HEK293 (cell line): ENCODE measurements around the gene SKIL.

Experiments
- CTCF ChIA-PET: fragments of 350-600 bp; formaldehyde crosslinking; extraction: SDS; loops from one replicate; lab custom pipeline; 2021; ENCODE audit warnings: antibody characterized with exemption; lab: Yijun Ruan, JAX
- POLR2A ChIA-PET: fragments of 300-600 bp; formaldehyde crosslinking; extraction: SDS; loops from one replicate; lab custom pipeline; 2020; ENCODE audit warnings: antibody characterized with exemption, inconsistent platforms; lab: Yijun Ruan, JAX
- H3K27ac ChIP-seq: fragments of 200-500 bp; sonication (Bioruptor generic); 2 replicates; pipeline ENCODE4 v1.5.1; 2014; ENCODE audit warnings: low read depth, low read length, control low read depth, inconsistent platforms; ENCODE audit errors: extremely low read depth
- H3K36me3 ChIP-seq, 2 experiments: fragments of 200-500 bp in 1 of 2; sonication (Bioruptor generic) in 1 of 2; 1 replicate in 1 of 2; 2 replicates in 1 of 2; pipeline ENCODE4 v1.5.1; 2014 to 2017; ENCODE audit warnings: inconsistent platforms in 2 of 2, low read length in 2 of 2; ENCODE audit not compliant: control insufficient read depth in 2 of 2, insufficient read depth in 1 of 2
- H3K4me1 ChIP-seq: fragments of 200-500 bp; sonication (Bioruptor generic); 2 replicates; pipeline ENCODE4 v1.5.1; 2014; ENCODE audit warnings: mild to moderate bottlenecking, low read length, inconsistent platforms; ENCODE audit not compliant: control insufficient read depth, insufficient read depth
- H3K4me3 ChIP-seq: 2 replicates; pipeline ENCODE4 v1.5.1; 2011; ENCODE audit warnings: low read depth, mild to moderate bottlenecking, control low read depth, low read length, moderate library complexity
- H3K9me3 ChIP-seq: fragments of 200-500 bp; sonication (Bioruptor generic); 2 replicates; pipeline ENCODE4 v1.5.1; 2014; ENCODE audit warnings: low read depth, low read length, inconsistent platforms; ENCODE audit not compliant: control insufficient read depth, insufficient read depth
- KLF10 ChIP-seq: fragments of 450-650 bp; IDR thresholded peaks from 2 replicates; pipeline ENCODE4 v1.5.1; 2018; ENCODE audit warnings: missing biosample characterization, mild to moderate bottlenecking, missing genetic modification characterization
- KLF9 ChIP-seq: fragments of 450-650 bp; formaldehyde crosslinking; IDR thresholded peaks from 2 replicates; pipeline ENCODE4 v1.5.1; 2016; ENCODE audit warnings: missing biosample characterization, missing genetic modification characterization, low read depth
- MYNN ChIP-seq: fragments of 450-650 bp; formaldehyde crosslinking; IDR thresholded peaks from 2 replicates; pipeline ENCODE4 v1.5.1; 2016; ENCODE audit warnings: missing biosample characterization, missing genetic modification characterization, borderline replicate concordance
- OSR2 ChIP-seq: fragments of 450-650 bp; formaldehyde crosslinking; IDR thresholded peaks from 2 replicates; pipeline ENCODE4 v1.5.1; 2016; ENCODE audit warnings: missing biosample characterization, missing genetic modification characterization
- SCRT1 ChIP-seq: fragments of 450-650 bp; formaldehyde crosslinking; IDR thresholded peaks from 2 replicates; pipeline ENCODE4 v1.5.1; 2016; ENCODE audit warnings: missing biosample characterization, missing genetic modification characterization, borderline replicate concordance
- ZNF132 ChIP-seq: fragments of 450-650 bp; formaldehyde crosslinking; IDR thresholded peaks from 2 replicates; pipeline ENCODE4 v1.5.1; 2017; ENCODE audit warnings: missing biosample characterization, missing genetic modification characterization, borderline replicate concordance
- ZNF16 ChIP-seq: fragments of 450-650 bp; formaldehyde crosslinking; IDR thresholded peaks from 2 replicates; pipeline ENCODE4 v1.5.1; 2016; ENCODE audit warnings: low read depth, missing biosample characterization, missing genetic modification characterization
- ZNF175 ChIP-seq: fragments of 450-650 bp; formaldehyde crosslinking; IDR thresholded peaks from 2 replicates; pipeline ENCODE4 v1.5.1; 2016; ENCODE audit warnings: missing biosample characterization, missing genetic modification characterization
- ZNF335 ChIP-seq: fragments of 450-650 bp; formaldehyde crosslinking; conservative IDR thresholded peaks from 2 replicates; pipeline ENCODE4 v1.5.1; 2016; ENCODE audit warnings: missing biosample characterization, missing genetic modification characterization
- ZNF394 ChIP-seq: fragments of 450-650 bp; formaldehyde crosslinking; IDR thresholded peaks from 2 replicates; pipeline ENCODE4 v1.5.1; 2016; ENCODE audit warnings: missing biosample characterization, missing genetic modification characterization, mild to moderate bottlenecking, moderate library complexity, borderline replicate concordance
- ZNF514 ChIP-seq: fragments of 450-650 bp; formaldehyde crosslinking; IDR thresholded peaks from 2 replicates; pipeline ENCODE4 v1.5.1; 2016; ENCODE audit warnings: missing biosample characterization, missing genetic modification characterization
- ZNF610 ChIP-seq: fragments of 450-650 bp; formaldehyde crosslinking; IDR thresholded peaks from 2 replicates; pipeline ENCODE4 v1.5.1; 2016; ENCODE audit warnings: missing biosample characterization, missing genetic modification characterization, borderline replicate concordance
- ZNF624 ChIP-seq: fragments of 450-650 bp; formaldehyde crosslinking; IDR thresholded peaks from 2 replicates; pipeline ENCODE4 v1.5.1; 2017; ENCODE audit warnings: missing biosample characterization, missing genetic modification characterization
- ZNF660 ChIP-seq: fragments of 450-650 bp; IDR thresholded peaks from 2 replicates; pipeline ENCODE4 v1.5.1; 2018; ENCODE audit warnings: missing biosample characterization, mild to moderate bottlenecking, missing genetic modification characterization
- ZNF791 ChIP-seq: fragments of 450-650 bp; formaldehyde crosslinking; IDR thresholded peaks from 2 replicates; pipeline ENCODE4 v1.5.1; 2016; ENCODE audit warnings: missing biosample characterization, missing genetic modification characterization
- TF ChIP-seq, protein P1 (sequence below): fragments of 450-650 bp; formaldehyde crosslinking; IDR thresholded peaks from 2 replicates; pipeline ENCODE4 v1.5.1; 2017; ENCODE audit warnings: missing biosample characterization, missing genetic modification characterization
- TF ChIP-seq, protein P2 (sequence below): fragments of 450-650 bp; formaldehyde crosslinking; IDR thresholded peaks from 2 replicates; pipeline ENCODE4 v1.5.1; 2016; ENCODE audit warnings: missing biosample characterization, missing genetic modification characterization
- TF ChIP-seq, protein P3 (sequence below): fragments of 450-650 bp; formaldehyde crosslinking; optimal IDR thresholded peaks from 2 replicates; pipeline ENCODE3; 2016; ENCODE audit warnings: missing biosample characterization, mild to moderate bottlenecking, missing genetic modification characterization

The SKIL gene

DNA sequence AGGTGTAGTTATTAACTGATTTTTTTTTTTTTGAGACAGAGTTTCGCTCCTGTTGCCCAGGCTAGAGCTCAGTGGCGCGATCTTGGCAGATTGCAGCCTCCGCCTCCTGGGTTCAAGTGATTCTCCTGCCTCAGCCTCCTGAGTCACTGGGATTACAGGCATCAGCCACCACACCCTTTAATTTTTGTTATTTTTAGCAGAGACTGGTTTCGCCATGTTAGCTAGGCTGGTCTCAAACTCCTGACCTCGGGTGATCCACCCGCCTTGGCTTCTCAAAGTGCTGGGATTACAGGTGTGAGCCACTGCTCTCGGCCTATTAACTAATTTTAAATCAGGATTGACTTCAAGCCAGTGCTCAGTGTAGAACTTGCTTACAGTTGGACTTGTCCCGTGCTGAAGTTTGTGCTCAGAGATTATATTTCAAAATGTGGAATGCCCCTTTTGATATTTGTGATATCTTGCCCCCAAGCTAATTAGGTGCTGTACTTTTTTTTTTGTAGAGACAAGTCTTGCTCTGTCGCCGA is 6.0 kb downstream of the SKIL start:
- Histone ChIP-seq H3K9me3 (no peaks in the 10 kb centered on the region), H3K4me3 (no peak overlapping the region), H3K36me3 (peaks cover 0 to 57% of the 10 kb centered on the region in 2 experiments; a peak in 2 of 3 replicates), H3K27ac (no peak overlapping the region), H3K4me1 (no peaks in the 10 kb centered on the region)
- CTCF ChIA-PET, result interaction anchor here (0.6 kb wide), 1 partner anchor 15 kb away, joined by 3 read pairs; no protein-coding TSS in a partner anchor
- TF ChIP-seq ZNF791, result no peak
- TF ChIP-seq, protein P1, sequence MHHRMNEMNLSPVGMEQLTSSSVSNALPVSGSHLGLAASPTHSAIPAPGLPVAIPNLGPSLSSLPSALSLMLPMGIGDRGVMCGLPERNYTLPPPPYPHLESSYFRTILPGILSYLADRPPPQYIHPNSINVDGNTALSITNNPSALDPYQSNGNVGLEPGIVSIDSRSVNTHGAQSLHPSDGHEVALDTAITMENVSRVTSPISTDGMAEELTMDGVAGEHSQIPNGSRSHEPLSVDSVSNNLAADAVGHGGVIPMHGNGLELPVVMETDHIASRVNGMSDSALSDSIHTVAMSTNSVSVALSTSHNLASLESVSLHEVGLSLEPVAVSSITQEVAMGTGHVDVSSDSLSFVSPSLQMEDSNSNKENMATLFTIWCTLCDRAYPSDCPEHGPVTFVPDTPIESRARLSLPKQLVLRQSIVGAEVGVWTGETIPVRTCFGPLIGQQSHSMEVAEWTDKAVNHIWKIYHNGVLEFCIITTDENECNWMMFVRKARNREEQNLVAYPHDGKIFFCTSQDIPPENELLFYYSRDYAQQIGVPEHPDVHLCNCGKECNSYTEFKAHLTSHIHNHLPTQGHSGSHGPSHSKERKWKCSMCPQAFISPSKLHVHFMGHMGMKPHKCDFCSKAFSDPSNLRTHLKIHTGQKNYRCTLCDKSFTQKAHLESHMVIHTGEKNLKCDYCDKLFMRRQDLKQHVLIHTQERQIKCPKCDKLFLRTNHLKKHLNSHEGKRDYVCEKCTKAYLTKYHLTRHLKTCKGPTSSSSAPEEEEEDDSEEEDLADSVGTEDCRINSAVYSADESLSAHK (tag by site-specific recombination), result no peak
- POLR2A ChIA-PET, result interaction anchor here (0.8 to 1.4 kb wide), 2 partner anchors 10 to 29 kb away, joined by 3 to 6 read pairs; no protein-coding TSS in a partner anchor

DNA sequence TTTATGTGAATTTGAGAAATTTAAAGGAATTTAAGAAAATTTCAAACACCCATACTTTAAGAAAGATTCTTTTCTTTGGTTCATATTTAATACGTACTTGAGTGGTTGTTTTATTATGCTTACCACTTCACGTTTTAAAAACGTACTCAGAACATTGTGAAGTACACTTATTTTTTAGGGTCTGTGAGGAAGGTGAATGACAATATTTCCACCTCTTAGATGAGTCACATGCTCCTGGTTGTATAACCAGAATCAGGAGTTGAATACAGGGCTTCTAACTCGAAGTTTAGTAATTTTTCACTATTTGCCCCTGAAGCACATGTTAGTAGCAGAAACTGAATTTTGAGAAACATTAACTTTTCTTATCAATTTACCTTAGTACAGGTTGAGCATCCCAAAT is 7.5 kb downstream of the SKIL start:
- CTCF ChIA-PET, result no interaction called here
- peaks cover 0 to 57% of the 10 kb centered on the region in 2 experiments; a peak in 2 of 3 replicates for H3K36me3 ChIP-seq
- H3K4me3 ChIP-seq, result no peak overlapping the region
- POLR2A ChIA-PET, result interaction anchor here (0.9 kb wide), 1 partner anchor 8 kb away, joined by 3 read pairs; no protein-coding TSS in a partner anchor
- H3K4me1 ChIP-seq, result no peaks in the 10 kb centered on the region
- TF ChIP-seq ZNF394 (tag by site-specific recombination) (no peak), OSR2 (tag by site-specific recombination) (no peak), ZNF335 (no peak), KLF10 (tag by site-specific recombination) (no peak)
- no peak overlapping the region for H3K27ac ChIP-seq
- no peaks in the 10 kb centered on the region for H3K9me3 ChIP-seq

DNA sequence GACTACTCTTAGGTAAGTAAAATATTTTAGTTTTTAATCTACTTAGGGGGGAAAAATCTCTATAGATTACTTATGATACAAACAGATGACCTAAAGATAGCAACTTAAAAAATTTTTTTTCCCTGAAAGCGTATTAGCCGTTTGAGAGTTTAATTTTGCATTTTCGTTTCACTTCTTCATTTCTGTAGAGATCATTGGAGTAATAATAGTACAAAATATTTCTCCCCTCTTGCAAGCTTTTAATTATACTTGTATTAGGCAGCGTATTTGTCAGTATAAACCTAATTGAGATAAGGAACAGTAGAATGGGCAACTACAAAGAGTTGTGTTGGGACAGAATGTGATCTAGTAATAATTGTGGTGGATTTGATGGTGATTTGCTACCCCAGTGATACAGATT is 10.3 kb downstream of the SKIL start:
- H3K36me3 ChIP-seq, result peaks cover 0 to 42% of the 10 kb centered on the region in 2 experiments; a peak in 2 of 3 replicates
- TF ChIP-seq ZNF610 (tag by site-specific recombination) (no peak), ZNF175 (no peak), KLF9 (tag by site-specific recombination) (no peak), ZNF660 (tag by site-specific recombination) (no peak), ZNF132 (tag by site-specific recombination) (no peak), ZNF514 (tag by site-specific recombination) (no peak), ZNF16 (no peak), ZNF394 (tag by site-specific recombination) (no peak), SCRT1 (tag by site-specific recombination) (no peak), ZNF624 (tag by site-specific recombination) (no peak), MYNN (tag by site-specific recombination) (no peak)
- TF ChIP-seq, protein P2, sequence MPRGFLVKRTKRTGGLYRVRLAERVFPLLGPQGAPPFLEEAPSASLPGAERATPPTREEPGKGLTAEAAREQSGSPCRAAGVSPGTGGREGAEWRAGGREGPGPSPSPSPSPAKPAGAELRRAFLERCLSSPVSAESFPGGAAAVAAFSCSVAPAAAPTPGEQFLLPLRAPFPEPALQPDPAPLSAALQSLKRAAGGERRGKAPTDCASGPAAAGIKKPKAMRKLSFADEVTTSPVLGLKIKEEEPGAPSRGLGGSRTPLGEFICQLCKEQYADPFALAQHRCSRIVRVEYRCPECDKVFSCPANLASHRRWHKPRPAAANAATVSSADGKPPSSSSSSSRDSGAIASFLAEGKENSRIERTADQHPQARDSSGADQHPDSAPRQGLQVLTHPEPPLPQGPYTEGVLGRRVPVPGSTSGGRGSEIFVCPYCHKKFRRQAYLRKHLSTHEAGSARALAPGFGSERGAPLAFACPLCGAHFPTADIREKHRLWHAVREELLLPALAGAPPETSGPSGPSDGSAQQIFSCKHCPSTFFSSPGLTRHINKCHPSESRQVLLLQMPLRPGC, result no peak
- TF ChIP-seq, protein P3, sequence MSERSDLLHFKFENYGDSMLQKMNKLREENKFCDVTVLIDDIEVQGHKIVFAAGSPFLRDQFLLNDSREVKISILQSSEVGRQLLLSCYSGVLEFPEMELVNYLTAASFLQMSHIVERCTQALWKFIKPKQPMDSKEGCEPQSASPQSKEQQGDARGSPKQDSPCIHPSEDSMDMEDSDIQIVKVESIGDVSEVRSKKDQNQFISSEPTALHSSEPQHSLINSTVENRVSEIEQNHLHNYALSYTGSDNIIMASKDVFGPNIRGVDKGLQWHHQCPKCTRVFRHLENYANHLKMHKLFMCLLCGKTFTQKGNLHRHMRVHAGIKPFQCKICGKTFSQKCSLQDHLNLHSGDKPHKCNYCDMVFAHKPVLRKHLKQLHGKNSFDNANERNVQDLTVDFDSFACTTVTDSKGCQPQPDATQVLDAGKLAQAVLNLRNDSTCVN (tag by site-specific recombination), result no peak
- TF ChIP-seq, all 188 proteins: peak for 0
- CTCF ChIA-PET, result interaction anchor here (1.1 kb wide), 1 partner anchor 11 kb away, joined by 3 read pairs; the partner anchor contains the start of gene SKIL
- H3K27ac ChIP-seq, result no peak overlapping the region
- no peaks in the 10 kb centered on the region for H3K4me1 ChIP-seq
- no peaks in the 10 kb centered on the region for H3K9me3 ChIP-seq
- POLR2A ChIA-PET, result no interaction called here
- no peak overlapping the region for H3K4me3 ChIP-seq
